ENCODE results near the gene ARHGAP40.

The ARHGAP40 gene

GRCh38 chr20:38623061-38623460, 21.5 kb downstream of the ARHGAP40 start:
- no peak for DNase-seq

DNA sequence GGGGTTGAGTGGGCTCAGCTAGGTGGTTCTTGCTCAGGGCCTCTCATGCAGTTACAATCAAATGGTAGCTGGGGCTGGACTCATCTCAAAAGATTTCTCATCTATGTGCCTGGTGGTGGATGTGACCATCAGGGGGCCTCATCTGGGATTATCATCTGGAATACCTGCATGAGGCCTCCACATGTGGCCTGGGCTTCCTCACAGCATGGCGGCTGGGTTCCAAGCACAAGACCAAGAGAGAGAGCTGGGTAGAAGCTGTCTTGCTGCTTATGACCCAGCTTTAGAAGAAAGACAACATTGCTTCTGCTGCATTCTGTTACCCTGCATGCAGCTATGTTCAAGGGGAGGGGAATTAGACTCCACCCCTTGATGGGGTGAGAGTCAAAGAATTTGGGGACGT, 22.5 kb downstream of the ARHGAP40 start:
- DNase-seq = no peak

- no peak for DNase-seq
Observed at GRCh38 chr20:38625896-38626295, 24.3 kb downstream of the ARHGAP40 start.

DNA sequence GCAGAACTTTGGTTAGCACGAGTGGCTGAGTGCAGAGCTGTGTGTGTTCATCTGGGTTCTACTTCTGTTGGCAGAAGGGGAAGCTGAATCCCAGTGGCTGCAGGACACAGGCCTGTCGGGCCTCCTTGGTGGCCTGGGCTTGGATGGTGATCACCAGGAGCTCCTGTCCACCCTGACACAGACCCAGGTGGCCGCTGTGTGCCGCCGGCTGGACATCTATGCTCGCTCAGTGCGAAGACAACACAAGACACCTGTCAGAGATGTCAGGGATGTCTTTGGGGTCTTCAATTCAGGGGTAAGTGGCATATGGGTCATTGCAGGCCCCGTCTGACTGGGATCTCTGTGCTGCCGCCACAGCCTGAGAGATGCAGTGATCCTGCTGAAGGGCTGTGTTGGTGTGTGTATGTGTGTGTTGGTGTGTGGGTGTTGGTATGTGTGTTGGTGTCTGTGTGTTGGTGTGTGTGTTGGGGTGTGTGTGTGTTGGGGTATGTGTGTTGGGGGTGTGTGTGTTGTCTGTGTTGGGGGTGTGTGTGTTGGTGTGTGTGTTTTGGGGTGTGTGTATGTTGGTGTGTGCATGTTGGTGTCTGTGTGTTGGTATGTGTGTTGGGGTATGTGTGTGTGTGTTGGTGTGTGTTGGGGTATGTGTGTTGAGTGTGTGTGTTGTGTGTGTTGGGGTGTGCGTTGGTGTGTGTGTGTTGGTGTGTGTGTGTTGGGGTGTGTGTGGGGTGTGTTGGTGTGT, 25.5 kb downstream of the ARHGAP40 start:
- no peak for DNase-seq

GRCh38 chr20:38628580-38629470, 27.2 kb downstream of the ARHGAP40 start:
- DNase-seq = no peak

DNA sequence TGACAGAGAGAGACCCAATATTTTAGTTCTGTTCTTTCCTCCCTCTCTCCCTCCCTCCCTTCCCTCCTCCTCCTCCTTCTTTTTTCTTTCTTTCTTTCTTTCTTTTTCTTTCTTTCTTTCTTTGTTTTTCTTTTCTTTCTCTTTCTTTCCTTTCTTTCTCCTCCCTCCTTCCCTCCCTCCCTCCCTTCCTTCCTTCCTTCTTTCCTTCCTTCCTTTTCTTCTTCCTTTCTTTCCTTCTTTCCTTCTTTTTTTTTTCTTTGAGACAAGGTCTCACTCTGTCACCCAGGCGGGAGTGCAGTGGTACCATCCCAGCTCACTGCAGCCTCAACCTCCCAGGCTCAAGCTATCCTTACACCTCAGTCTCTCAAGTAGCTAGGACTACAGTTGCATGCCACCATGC, 28.4 kb downstream of the ARHGAP40 start:
- DNase-seq = no peak

DNA sequence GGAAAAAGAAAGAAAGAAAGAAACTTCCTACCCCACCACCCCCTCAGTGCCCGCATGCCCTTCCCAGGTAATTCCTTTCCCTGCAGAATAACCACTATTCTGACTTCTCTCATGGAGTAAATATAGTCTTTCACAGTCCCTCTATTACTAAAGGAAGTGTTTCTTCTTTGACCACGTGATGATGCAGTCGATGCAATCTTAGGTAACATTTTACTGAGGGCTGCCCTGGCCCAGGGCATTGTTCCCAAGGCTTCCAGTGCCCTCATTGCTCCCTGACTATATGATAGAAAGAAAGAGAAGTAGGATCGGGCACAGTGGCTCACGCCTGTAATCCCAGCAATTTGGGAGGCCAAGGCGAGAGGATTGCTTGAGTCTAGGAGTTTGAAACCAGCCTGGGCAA, 29.1 kb downstream of the ARHGAP40 start:
- DNase-seq = no peak

DNA sequence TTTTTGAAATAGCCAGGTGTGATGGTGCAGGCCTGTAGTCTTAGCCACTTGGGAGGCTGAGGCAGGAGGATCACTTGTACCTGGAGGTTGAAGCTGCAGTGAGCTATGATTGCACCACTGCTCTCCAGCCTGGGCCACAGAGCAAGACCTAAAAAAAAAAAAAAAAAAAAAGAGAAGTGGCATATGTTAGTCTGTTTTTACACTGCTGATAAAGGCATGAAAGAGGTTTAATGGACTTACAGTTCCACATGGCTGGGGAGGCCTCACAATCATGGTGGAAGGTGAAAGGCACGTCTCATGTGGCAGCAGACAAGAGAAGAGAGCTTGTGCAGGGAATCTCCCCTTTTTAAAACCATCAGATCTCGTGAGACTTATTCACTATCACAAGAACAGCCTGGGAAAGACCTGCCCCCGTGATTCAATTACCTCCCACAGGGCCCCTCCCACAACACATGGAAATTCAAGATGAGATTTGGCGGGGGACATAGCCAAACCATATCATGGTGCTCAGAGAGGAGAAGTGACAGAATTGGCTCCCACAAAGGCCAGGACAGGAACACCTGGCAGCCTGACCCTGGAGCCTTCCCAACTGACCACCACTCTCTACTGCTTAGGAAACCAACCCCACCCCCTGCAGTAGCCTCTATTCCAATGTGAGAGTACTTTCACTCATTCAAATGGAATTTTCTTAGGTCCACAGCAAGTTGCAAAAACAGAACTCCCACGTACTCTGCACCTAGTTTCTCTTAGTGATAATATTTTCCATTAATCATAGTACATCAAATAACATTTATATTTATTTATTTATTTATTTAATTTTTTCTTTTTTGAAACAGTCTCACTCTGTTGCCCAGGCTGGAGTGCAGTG, 29.8 kb downstream of the ARHGAP40 start:
- DNase-seq = no peak

- DNase-seq = peak; percentile 12 to 23 (median 18)
Observed at GRCh38 chr20:38633577-38634093, 32.0 kb downstream of the ARHGAP40 start.

DNA sequence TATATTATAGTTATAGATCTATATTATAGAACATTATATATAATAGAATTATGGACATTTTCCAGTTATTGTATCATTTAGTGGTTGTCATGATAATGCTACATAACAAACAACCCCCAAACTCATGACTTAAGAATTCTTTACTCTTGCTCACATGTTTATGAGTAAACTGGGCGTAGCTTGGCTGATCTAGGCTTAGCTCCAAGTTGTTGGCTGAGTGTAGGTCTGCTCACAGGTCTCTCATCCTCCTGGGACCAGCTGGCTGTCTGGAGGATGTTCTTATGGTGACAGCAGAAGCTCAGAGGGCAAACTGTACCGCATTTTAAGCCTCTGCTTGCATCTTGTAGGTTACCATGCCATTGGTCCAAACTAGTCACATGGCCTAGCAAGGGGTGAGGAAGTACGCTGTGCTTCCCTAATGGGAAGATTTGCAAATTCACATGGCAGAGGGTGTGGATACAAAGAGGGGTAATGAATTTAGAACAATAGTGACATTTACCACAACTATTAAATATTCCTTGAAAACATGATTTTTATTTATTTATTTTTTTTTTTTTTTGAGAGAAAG, 34.2 kb downstream of the ARHGAP40 start:
- DNase-seq = no peak

GRCh38 chr20:38640521-38640920, 38.9 kb downstream of the ARHGAP40 start:
- DNase-seq = no peak

GRCh38 chr20:38642498-38642897, 40.9 kb downstream of the ARHGAP40 start:
- DNase-seq = no peak

- DNase-seq = no peak
Observed at GRCh38 chr20:38644588-38645260, 43.1 kb downstream of the ARHGAP40 start.

GRCh38 chr20:38645351-38645750, 43.7 kb downstream of the ARHGAP40 start:
- no peak for DNase-seq

DNA sequence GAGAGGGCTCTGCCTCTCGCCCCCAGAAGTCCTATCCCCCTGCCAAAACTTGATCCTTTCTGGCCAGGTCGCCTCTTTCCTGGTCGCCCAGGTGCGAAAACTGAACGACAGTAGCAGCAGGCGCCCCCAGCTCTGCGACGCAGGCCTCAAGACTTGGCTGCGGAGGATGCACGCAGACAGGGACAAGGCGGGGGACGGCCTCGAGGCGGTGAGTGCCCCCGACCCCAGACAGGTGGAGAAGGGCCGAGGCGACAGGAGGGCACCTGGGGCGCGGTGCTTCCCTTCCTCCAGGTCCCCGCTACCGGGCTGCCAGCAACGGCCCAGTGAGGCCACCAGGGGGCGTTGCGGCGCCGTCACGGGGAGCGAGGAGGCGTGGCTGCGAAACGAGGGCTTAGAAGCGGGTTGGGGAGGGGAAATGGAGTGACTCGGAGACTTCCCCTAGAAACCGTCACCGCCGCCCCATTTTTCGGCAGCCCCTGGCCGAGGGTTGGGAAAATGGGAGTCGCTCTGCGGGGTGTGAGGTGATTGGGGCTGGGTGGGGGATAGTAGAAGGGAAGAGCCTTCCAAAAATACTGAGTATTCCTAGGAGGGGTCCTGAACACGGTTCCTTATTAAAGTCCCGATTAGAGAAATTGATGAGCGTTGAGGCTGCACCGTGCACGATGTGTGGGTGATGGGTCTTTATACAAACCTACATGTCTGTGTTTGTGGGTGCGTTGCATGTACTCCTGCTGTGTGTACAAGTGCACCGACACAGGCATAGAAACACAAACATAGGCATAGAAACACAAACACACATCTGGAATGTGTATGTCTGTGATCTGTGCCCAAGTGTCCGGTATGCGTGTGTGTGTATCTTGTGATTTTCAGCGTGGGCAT, 44.6 kb downstream of the ARHGAP40 start:
- DNase-seq = peak; percentile 82 to 87 (median 86)

DNA sequence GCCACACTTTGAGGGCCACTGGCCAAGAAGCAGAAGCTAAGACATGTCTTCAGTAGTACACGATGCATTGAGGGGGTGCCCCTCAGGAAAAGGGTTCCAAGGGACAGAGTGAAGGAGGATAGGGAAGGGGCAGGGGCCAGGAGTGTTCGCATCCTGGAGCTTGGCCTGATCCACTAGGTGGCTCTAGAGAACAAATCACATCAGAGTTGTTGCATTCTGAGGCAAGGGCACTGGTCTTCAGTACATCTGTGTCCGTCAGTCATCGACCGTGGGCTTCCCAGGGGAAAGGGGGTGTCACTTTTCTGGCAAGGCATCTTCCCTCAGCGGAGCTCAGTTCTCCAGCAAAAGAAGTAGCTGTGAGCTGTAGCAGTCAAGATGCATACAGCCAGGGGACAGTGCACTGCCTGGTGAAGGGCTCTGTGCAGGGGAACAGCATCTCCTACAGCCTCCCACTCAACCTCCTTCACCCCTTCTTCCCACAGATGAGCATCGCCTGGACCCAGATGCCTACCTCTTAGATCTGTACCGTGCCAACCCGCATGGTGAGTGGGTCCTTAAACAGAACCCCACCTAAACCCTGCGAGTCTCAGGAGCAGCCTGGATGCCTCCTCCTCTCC, 47.8 kb downstream of the ARHGAP40 start:
- DNase-seq = no peak

GRCh38 chr20:38650010-38650409, 48.4 kb downstream of the ARHGAP40 start:
- no peak for DNase-seq

DNA sequence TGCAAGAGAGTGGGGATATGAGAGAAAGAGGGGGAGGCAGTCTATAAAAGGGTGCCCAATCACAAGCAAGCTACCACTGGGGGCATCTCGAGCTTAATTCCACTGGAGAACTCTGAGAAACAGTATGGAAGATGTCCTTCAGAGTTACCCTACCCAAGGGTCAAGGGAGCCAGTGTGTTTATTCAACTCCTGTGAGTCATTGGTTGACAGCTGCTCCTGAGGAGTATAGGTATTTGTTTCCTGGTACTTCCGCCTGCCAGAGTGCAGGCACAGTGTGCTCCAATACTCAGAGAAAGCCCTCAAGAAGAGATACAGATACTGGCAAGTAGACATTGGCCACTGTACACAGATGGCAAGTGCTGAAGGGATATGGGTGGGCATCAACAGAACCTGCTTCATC, 49.5 kb downstream of the ARHGAP40 start:
- DNase-seq = no peak

DNA sequence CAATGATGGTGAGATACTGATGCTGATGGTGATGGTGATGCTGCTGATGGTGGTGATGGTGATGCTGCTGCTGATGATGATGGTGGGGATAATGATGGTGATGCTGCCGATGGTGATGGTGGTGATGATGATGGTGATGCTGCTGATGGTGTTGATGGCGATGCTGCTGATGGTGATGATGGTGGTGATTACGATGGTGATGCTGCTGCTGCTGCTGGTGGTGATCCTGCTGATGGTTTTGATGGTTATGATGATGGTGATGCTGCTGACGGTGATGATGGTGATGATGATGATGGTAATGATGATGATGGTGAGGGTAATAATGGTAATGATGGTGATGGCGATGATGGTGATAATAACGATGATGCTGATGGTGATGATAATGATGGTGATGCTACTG, 50.0 kb downstream of the ARHGAP40 start:
- DNase-seq = no peak

DNA sequence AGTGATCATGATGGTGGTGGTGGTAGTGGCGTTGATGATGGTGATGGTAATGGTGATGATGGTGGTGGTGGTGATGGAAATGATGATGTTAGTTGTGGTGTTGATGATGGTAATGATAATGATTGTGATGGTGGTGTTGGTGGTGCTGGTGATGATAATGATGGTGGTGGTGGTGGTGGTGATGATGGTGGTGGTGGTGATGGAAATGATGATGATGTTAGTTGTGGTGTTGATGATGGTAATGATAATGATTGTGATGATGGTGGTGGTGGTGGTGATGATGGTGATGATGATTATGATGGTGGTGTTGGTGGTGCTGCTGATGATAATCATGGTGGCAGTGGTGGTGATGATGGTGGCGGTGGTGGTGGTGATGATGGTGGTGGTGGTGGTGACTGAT, 51.4 kb downstream of the ARHGAP40 start:
- DNase-seq = no peak

All from activated naive CD4-positive, alpha-beta T cell (primary cell).